ENCODE data around the gene GLP2R.

DNA sequence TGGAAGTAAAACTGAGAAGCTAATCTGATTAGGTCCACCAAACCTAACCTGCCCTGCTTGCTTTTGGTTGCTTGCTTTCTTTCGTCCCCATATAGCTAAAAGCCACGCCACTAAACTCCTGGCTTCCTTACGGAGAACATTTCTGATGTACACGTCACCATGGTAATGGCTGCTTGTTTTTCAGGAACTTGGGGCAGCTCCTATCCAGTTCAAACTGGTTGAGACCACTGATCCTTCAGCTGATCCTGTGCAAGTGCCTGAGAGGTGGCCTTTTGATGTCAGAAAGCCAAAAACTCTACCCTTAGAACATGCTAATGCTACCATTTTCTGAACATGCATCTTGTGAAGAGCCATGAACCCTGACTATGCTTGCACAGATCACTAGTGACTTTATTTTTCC, 20.0 kb upstream of the GLP2R start:
- no peak for TF ChIP-seq EZH2phosphoT487 (conservative IDR thresholded peaks at IDR 0.05; ENCODE audit: low read length)
- TF ChIP-seq, protein P1, sequence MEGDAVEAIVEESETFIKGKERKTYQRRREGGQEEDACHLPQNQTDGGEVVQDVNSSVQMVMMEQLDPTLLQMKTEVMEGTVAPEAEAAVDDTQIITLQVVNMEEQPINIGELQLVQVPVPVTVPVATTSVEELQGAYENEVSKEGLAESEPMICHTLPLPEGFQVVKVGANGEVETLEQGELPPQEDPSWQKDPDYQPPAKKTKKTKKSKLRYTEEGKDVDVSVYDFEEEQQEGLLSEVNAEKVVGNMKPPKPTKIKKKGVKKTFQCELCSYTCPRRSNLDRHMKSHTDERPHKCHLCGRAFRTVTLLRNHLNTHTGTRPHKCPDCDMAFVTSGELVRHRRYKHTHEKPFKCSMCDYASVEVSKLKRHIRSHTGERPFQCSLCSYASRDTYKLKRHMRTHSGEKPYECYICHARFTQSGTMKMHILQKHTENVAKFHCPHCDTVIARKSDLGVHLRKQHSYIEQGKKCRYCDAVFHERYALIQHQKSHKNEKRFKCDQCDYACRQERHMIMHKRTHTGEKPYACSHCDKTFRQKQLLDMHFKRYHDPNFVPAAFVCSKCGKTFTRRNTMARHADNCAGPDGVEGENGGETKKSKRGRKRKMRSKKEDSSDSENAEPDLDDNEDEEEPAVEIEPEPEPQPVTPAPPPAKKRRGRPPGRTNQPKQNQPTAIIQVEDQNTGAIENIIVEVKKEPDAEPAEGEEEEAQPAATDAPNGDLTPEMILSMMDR (IDR thresholded peaks at IDR 0.05; ENCODE audit: insufficient read depth, low read length, poor library complexity, severe bottlenecking), result no peak
